ENCODE results near the gene EHMT1. TPM values are rescaled to one million over a fixed set of nuclear protein-coding genes. Genes with fewer than 3 reads are reported as not detected.
A peak's percentile ranks its signal among the peaks of the same experiment; 100 is the strongest.

The EHMT1 gene
- total RNA-seq = 10 to 100 TPM; 56.2 to 97.9 TPM

DNA sequence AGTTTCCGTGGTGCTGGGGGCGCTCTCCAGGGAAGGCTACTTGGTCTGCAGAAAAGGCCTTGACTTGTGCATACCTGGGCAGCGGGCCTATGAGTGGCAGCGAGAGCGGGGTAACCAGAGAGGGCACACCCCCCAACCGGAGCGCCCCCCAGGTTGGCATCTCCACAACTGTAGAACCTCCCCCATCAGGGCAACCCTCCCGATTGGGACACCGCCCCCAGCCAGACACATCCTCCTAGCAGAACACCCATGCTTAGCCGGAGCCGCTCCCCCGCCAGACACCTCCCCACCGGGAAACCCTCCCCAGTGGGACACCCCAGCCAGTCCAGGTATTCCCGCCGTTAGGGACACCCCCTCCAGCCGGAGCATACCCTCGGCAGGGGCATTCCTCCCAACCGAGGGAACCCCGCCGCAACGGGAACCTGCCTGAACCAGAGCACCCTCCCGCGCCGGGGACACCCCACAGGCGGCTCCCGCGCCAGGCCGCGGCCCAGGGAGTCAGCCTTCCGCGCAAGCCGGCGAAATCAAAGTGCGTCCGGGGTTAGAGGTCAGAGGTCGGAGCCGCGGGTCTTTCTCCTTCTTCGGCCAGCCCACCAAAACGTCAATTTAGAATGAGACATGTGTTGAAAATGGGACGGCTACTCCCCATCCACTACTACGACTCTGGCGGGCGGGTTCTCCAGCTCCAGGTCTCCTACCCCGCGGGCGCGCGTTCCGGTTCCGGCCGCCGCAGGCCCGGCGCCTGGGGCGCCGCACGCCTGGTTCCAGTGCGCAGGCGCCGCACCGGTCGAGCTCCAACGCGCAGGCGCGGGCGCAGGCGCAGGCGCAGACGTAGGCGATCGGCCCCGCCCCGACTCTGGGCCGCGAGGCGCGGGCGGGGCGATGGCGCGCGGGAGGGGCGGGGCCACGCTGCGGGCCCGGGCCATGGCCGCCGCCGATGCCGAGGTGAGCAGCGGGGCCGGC is at the start of gene EHMT1:
Gene EHMT1, plus strand, starts transcription at position 901 of the 963 bp plus-strand sequence. Its CDS starts 24 bp downstream, at position 925.
- H3K27me3 ChIP-seq = no peaks in the 10 kb centered on the region
- TF ChIP-seq, protein P1, sequence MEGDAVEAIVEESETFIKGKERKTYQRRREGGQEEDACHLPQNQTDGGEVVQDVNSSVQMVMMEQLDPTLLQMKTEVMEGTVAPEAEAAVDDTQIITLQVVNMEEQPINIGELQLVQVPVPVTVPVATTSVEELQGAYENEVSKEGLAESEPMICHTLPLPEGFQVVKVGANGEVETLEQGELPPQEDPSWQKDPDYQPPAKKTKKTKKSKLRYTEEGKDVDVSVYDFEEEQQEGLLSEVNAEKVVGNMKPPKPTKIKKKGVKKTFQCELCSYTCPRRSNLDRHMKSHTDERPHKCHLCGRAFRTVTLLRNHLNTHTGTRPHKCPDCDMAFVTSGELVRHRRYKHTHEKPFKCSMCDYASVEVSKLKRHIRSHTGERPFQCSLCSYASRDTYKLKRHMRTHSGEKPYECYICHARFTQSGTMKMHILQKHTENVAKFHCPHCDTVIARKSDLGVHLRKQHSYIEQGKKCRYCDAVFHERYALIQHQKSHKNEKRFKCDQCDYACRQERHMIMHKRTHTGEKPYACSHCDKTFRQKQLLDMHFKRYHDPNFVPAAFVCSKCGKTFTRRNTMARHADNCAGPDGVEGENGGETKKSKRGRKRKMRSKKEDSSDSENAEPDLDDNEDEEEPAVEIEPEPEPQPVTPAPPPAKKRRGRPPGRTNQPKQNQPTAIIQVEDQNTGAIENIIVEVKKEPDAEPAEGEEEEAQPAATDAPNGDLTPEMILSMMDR (IDR thresholded peaks at IDR 0.05) = no peak
- H3K4me1 ChIP-seq = peaks cover 19% of the 10 kb centered on the region
- H3K9ac ChIP-seq (ENCODE audit: low read depth in 2 of 2, low read length in 2 of 2) = peak within 1 kb of the TSS; percentile 95 to 99
- intact Hi-C loops (cut with DNase I) = no loop called here
- H3K36me3 ChIP-seq = peaks cover 8% of the 10 kb centered on the region
- peak; percentile 85 for DNase-seq
- no peaks in the 10 kb centered on the region for H3K9me3 ChIP-seq
- H3K27ac ChIP-seq = peak within 1 kb of the TSS; percentile 87
- peak within 1 kb of the TSS; percentile 92 for H3K4me3 ChIP-seq

DNA sequence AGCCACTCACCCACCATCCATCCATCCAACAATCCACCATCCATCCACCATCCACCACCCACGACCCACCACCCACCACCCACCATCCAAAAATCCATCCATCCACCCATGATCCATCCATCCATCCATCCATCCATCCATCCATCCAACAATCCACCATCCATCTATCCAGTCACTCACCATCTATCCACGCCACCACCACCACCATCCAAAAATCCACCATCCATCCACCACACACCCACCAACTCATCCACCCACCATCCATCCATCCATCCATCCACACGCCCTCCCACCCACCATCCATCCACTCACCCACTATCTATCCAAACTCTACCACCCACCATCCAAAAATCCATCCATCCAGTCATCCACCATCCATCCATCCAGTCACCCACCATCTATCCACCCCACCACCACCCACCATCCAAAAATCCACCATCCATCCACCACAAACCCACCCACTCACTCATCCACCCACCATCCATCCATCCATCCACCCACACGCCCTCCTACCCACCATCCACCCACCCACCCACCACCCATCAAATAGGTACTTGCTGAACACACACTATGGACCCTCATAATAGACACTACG is 49.1 kb upstream of the EHMT1 start:
- no peak overlapping the region for H3K9ac ChIP-seq (ENCODE audit: low read depth in 2 of 2, low read length in 2 of 2)
- H3K27me3 ChIP-seq = no peaks in the 10 kb centered on the region
- no peaks in the 10 kb centered on the region for H3K9me3 ChIP-seq
- no peak for DNase-seq
- H3K4me3 ChIP-seq = no peak overlapping the region
- TF ChIP-seq, protein P1 (IDR thresholded peaks at IDR 0.05) = no peak
- H3K4me1 ChIP-seq = no peaks in the 10 kb centered on the region
- H3K36me3 ChIP-seq = no peaks in the 10 kb centered on the region
- no peak overlapping the region for H3K27ac ChIP-seq
- intact Hi-C loops (cut with DNase I) = no loop called here

DNA sequence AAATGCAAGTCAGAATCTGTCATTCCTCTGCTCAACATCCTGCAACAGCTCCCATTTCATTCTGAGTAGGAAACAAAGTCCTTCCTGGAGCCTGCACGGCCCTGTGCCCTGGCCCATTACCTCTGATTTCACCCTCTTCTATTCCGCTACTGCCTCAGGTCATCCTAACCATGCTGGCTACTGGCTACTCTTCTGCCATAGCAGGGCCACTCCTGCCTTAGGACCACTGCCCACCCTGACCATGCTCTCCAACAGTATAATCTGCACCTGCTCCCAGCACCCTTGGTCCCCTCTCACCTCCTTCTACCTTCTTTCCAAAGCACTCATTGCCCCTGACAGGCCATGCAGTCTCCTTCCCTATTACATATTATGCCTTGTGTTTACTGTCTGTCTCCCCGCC is 48.2 kb upstream of the EHMT1 start:
- Histone ChIP-seq H3K4me1 (no peaks in the 10 kb centered on the region), H3K27ac (no peak overlapping the region), H3K9ac (ENCODE audit: low read depth in 2 of 2, low read length in 2 of 2) (no peak overlapping the region), H3K4me3 (no peak overlapping the region), H3K36me3 (no peaks in the 10 kb centered on the region), H3K9me3 (no peaks in the 10 kb centered on the region), H3K27me3 (no peaks in the 10 kb centered on the region)
- intact Hi-C loops (cut with DNase I) = no loop called here
- DNase-seq = no peak
- TF ChIP-seq, protein P1 (IDR thresholded peaks at IDR 0.05) = no peak

DNA sequence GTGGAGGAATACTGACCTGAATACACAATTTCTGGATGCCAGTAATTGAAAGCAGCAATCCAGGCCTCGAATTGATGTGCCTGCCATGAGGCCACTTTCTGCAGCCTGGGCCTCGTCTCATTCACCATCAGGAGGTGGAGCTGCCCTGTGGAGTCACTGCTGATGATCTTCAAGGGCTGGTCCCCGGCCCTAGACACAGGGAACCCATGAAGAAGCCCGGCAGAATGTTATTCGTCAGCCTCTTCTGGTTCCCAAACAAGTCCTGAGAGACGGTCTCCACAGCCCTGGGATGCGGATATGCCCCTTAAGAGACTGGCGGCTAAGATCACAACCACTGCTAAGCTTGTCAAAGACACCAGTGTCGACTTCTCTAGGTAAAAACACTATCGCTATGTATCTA is 44.6 kb upstream of the EHMT1 start:
- TF ChIP-seq, protein P1 (IDR thresholded peaks at IDR 0.05) = no peak
- H3K4me1 ChIP-seq = no peaks in the 10 kb centered on the region
- H3K9ac ChIP-seq (ENCODE audit: low read depth in 2 of 2, low read length in 2 of 2) = no peak overlapping the region
- no peak overlapping the region for H3K4me3 ChIP-seq
- no peaks in the 10 kb centered on the region for H3K36me3 ChIP-seq
- no peaks in the 10 kb centered on the region for H3K9me3 ChIP-seq
- H3K27ac ChIP-seq = no peak overlapping the region
- no peaks in the 10 kb centered on the region for H3K27me3 ChIP-seq
- DNase-seq = no peak
- intact Hi-C loops (cut with DNase I) = no loop called here

DNA sequence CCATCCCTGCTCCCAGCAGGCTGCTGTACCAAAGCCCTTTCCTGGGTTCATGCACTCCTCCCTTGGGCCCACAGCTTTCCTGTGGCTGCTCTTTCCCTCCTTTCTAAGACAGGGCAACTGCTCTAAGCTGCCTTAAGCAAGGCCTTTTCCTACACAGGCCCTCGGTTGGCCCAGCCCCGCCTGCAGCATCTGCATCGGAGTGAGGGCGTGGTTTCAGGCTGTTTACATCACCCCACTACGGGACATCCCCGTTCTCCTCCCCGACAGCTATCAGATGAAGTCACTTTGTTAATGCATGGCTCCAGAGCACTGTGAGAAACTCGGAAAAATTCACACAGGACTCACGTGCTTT is 43.5 kb upstream of the EHMT1 start:
- intact Hi-C loops (cut with DNase I) = no loop called here
- no peak for DNase-seq
- Histone ChIP-seq H3K36me3 (no peaks in the 10 kb centered on the region), H3K9ac (ENCODE audit: low read depth in 2 of 2, low read length in 2 of 2) (no peak overlapping the region), H3K27ac (no peak overlapping the region), H3K4me3 (no peak overlapping the region), H3K9me3 (no peaks in the 10 kb centered on the region), H3K27me3 (no peaks in the 10 kb centered on the region), H3K4me1 (no peaks in the 10 kb centered on the region)
- TF ChIP-seq, protein P1 (IDR thresholded peaks at IDR 0.05) = no peak

Data from colonic mucosa (tissue), 4 donors.